ENCODE measurements around the gene DCHS1.

- TF ChIP-seq POLR2A (IDR thresholded peaks at IDR 0.05) = no peak
- TF ChIP-seq, protein P1, sequence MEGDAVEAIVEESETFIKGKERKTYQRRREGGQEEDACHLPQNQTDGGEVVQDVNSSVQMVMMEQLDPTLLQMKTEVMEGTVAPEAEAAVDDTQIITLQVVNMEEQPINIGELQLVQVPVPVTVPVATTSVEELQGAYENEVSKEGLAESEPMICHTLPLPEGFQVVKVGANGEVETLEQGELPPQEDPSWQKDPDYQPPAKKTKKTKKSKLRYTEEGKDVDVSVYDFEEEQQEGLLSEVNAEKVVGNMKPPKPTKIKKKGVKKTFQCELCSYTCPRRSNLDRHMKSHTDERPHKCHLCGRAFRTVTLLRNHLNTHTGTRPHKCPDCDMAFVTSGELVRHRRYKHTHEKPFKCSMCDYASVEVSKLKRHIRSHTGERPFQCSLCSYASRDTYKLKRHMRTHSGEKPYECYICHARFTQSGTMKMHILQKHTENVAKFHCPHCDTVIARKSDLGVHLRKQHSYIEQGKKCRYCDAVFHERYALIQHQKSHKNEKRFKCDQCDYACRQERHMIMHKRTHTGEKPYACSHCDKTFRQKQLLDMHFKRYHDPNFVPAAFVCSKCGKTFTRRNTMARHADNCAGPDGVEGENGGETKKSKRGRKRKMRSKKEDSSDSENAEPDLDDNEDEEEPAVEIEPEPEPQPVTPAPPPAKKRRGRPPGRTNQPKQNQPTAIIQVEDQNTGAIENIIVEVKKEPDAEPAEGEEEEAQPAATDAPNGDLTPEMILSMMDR (IDR thresholded peaks at IDR 0.05) = no peak
- no peak for TF ChIP-seq POLR2AphosphoS5 (IDR thresholded peaks at IDR 0.05)
Observed at GRCh38 chr11:6673523-6674218, 18.1 kb upstream of the DCHS1 start.

All from upper lobe of left lung (tissue), 4 donors.